ENCODE measurements around the gene C3orf20. TPM values are rescaled to one million over a fixed set of nuclear protein-coding genes. Genes with fewer than 3 reads are reported as not detected.
A peak's percentile ranks its signal among the peaks of the same experiment; 100 is the strongest.

The C3orf20 gene
- total and polyA plus RNA-seq, 9 of the 15 experiments (the other 6 are each of a cell fraction or from before 2014, with no cell fraction given): 0.04 TPM; not detected in 8

DNA sequence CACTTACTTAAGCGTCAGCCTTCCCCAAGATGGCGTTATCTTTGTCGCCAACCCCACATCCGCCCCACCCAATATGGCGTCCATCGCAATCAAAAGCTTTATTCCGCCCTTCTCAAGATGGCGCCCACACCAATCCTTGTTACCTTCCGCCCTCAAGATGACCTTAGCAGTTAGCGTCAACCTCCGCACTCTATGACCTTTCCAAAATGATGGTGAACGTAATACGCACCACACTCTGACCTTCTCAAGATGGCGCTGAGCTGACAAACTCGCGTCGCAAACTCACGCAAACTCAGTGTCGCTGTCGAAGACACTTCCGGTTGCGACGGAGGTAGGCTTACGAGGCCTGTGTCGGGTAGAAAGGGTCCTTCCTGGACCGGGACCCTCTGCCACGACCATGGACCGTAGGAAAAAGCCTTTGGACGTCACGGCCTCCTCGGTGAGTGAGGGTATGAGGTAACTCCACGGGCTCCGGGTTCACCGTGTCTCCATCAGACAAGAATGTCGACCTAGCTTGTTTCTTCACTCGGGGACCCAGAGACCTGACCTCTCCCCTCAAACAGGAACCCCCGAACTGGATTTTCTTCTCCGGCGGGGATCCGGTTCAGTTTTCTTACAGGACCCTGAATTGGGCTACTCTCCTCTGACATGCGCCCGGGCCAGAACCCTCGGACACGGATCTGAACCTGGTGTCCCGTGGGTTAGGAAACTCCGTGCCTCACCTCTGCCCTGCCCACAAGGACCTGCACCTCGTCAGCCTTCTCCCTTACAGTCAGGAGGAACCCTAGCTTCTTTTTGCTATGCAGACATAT lies 23.3 kb upstream of the C3orf20 start, which contains the start of gene CCDC174 (continued):
- TF ChIP-seq, protein P1, sequence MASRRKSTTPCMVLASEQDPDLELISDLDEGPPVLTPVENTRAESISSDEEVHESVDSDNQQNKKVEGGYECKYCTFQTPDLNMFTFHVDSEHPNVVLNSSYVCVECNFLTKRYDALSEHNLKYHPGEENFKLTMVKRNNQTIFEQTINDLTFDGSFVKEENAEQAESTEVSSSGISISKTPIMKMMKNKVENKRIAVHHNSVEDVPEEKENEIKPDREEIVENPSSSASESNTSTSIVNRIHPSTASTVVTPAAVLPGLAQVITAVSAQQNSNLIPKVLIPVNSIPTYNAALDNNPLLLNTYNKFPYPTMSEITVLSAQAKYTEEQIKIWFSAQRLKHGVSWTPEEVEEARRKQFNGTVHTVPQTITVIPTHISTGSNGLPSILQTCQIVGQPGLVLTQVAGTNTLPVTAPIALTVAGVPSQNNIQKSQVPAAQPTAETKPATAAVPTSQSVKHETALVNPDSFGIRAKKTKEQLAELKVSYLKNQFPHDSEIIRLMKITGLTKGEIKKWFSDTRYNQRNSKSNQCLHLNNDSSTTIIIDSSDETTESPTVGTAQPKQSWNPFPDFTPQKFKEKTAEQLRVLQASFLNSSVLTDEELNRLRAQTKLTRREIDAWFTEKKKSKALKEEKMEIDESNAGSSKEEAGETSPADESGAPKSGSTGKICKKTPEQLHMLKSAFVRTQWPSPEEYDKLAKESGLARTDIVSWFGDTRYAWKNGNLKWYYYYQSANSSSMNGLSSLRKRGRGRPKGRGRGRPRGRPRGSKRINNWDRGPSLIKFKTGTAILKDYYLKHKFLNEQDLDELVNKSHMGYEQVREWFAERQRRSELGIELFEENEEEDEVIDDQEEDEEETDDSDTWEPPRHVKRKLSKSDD (conservative IDR thresholded peaks at IDR 0.05; ENCODE audit: low read length): peak; percentile 94; the same call in 1 of the 2 replicates
- TF ChIP-seq, protein P2, sequence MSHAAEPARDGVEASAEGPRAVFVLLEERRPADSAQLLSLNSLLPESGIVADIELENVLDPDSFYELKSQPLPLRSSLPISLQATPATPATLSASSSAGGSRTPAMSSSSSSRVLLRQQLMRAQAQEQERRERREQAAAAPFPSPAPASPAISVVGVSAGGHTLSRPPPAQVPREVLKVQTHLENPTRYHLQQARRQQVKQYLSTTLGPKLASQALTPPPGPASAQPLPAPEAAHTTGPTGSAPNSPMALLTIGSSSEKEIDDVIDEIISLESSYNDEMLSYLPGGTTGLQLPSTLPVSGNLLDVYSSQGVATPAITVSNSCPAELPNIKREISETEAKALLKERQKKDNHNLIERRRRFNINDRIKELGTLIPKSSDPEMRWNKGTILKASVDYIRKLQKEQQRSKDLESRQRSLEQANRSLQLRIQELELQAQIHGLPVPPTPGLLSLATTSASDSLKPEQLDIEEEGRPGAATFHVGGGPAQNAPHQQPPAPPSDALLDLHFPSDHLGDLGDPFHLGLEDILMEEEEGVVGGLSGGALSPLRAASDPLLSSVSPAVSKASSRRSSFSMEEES (CRISPR knock-in tag; IDR thresholded peaks at IDR 0.05): no peak
- peak; percentile 86; the same call in 1 of the 2 replicates for TF ChIP-seq ATF1 (CRISPR knock-in tag; IDR thresholded peaks at IDR 0.05)
- TF ChIP-seq ATF1 (tag; IDR thresholded peaks at IDR 0.05): peak; percentile 98
- peak; percentile 43; the same call in 1 of the 2 replicates for TF ChIP-seq SMAD4 (CRISPR knock-in tag; conservative IDR thresholded peaks at IDR 0.05)
- TF ChIP-seq RBBP5 (IDR thresholded peaks at IDR 0.05; ENCODE audit: borderline replicate concordance, insufficient read depth, low read length, poor library complexity, severe bottlenecking): peak; percentile 88
- peak; percentile 39; the same call in 1 of the 2 replicates for TF ChIP-seq ZNF24 (IDR thresholded peaks at IDR 0.05)
- peak; percentile 94 for TF ChIP-seq SUPT5H (IDR thresholded peaks at IDR 0.05)
- TF ChIP-seq ARNT (IDR thresholded peaks at IDR 0.05): peak in 1 of 2 experiments; percentile 90; a peak in 2 of 4 replicates
- TF ChIP-seq ELF2 (CRISPR knock-in tag; IDR thresholded peaks at IDR 0.05): peak; percentile 98
- peak; percentile 88 for TF ChIP-seq POLR2G (IDR thresholded peaks at IDR 0.05; ENCODE audit: low read depth, low read length)
- peak; percentile 92 for TF ChIP-seq TARDBP (IDR thresholded peaks at IDR 0.05)
- no peak for TF ChIP-seq ZNF12 (CRISPR knock-in tag; IDR thresholded peaks at IDR 0.05)
- TF ChIP-seq SRF (CRISPR knock-in tag; IDR thresholded peaks at IDR 0.05): peak in 1 of 2 experiments; percentile 90; a peak in 2 of 4 replicates
- no peak for TF ChIP-seq ZNF232 (CRISPR knock-in tag; IDR thresholded peaks at IDR 0.05)
- no peak for TF ChIP-seq YBX1 (IDR thresholded peaks at IDR 0.05)
- no peak for TF ChIP-seq ZNF57 (CRISPR knock-in tag; IDR thresholded peaks at IDR 0.05)
- TF ChIP-seq TEAD1 (CRISPR knock-in tag; IDR thresholded peaks at IDR 0.05): peak; percentile 26 to 90; a peak in 3 of 4 replicates
- peak; percentile 43; the same call in 1 of the 2 replicates for TF ChIP-seq MAFF (IDR thresholded peaks at IDR 0.05; ENCODE audit: low read length)
- peak; percentile 94 for TF ChIP-seq EHMT2 (IDR thresholded peaks at IDR 0.05)
- peak; percentile 73; the same call in 1 of the 2 replicates for TF ChIP-seq GTF2E2 (tag; IDR thresholded peaks at IDR 0.05)
- peak; percentile 96 for TF ChIP-seq CREB1 (IDR thresholded peaks at IDR 0.05)
- TF ChIP-seq CREB1 (CRISPR knock-in tag; IDR thresholded peaks at IDR 0.05): peak; percentile 96
- TF ChIP-seq TEAD4 (IDR thresholded peaks at IDR 0.05; ENCODE audit: low read length): peak; percentile 37; the same call in 1 of the 2 replicates
- TF ChIP-seq TEAD4 (CRISPR knock-in tag; IDR thresholded peaks at IDR 0.05; ENCODE audit: borderline replicate concordance): no peak
- peak; percentile 99 for TF ChIP-seq ZNF644 (tag; IDR thresholded peaks at IDR 0.05; ENCODE audit: low read depth)
- TF ChIP-seq ILF3 (IDR thresholded peaks at IDR 0.05; ENCODE audit: borderline replicate concordance): no peak
